Measurements from ENCODE around the gene CALB2.

CALB2 gene

GRCh38 chr16:71428883-71429282 lies 70.4 kb downstream of the CALB2 start:
- DNase-seq, result no peak

- no peak for DNase-seq
These were observed 71.1 kb downstream of the CALB2 start for GRCh38 chr16:71429581-71429980.

GRCh38 chr16:71430744-71431143 lies 72.2 kb downstream of the CALB2 start:
- no peak for DNase-seq

GRCh38 chr16:71431176-71431575 lies 72.7 kb downstream of the CALB2 start:
- no peak for DNase-seq

GRCh38 chr16:71431991-71432390 lies 73.5 kb downstream of the CALB2 start:
- DNase-seq, result no peak

GRCh38 chr16:71432906-71433305 lies 74.4 kb downstream of the CALB2 start:
- no peak for DNase-seq

GRCh38 chr16:71436473-71436872 lies 78.0 kb downstream of the CALB2 start:
- no peak for DNase-seq

- DNase-seq, result peak; percentile 5
These were observed 81.0 kb downstream of the CALB2 start for GRCh38 chr16:71439523-71439922.
